GM19372 (cell line): ENCODE data around the gene FUBP1.
"Not testable (repeated sequence)": the region's sequence is repeated elsewhere in the genome, so short reads cannot be mapped to it uniquely, and the experiment has no call there.

Source experiments
- ATAC-seq: cut with Tn5 transposase; IDR thresholded peaks from one replicate; pipeline ENCODE4 v1.9.1; 2021; ENCODE audit warnings: mild to moderate bottlenecking, low read depth, moderate library complexity; ENCODE audit not compliant: unreplicated experiment

Gene FUBP1

GRCh38 chr1:77978969-77979876 lies at the start of gene FUBP1:
Gene FUBP1, minus strand, starts transcription at chr1:77979072. Its CDS starts 68 bp downstream, at chr1:77979004.
- ATAC-seq, result peak; percentile 73

GRCh38 chr1:78021134-78021533 lies 42.3 kb upstream of the FUBP1 start:
- ATAC-seq, result not testable (repeated sequence)

- ATAC-seq, result no peak
Observed at GRCh38 chr1:78019024-78019423, 40.2 kb upstream of the FUBP1 start.

- no peak for ATAC-seq
Observed at GRCh38 chr1:78015148-78015547, 36.3 kb upstream of the FUBP1 start.

- ATAC-seq, result no peak
Observed at GRCh38 chr1:78011050-78011449, 32.2 kb upstream of the FUBP1 start.

GRCh38 chr1:78009836-78010235 lies 31.0 kb upstream of the FUBP1 start:
- ATAC-seq, result no peak

- no peak for ATAC-seq
Observed at GRCh38 chr1:78009276-78009675, 30.4 kb upstream of the FUBP1 start.

GRCh38 chr1:78007677-78008341 lies 28.9 kb upstream of the FUBP1 start:
- ATAC-seq, result no peak

GRCh38 chr1:78006521-78006920 lies 27.6 kb upstream of the FUBP1 start:
- ATAC-seq, result no peak

GRCh38 chr1:78005755-78006154 lies 26.9 kb upstream of the FUBP1 start:
- no peak for ATAC-seq

- no peak for ATAC-seq
Observed at GRCh38 chr1:78005448-78005722, 26.5 kb upstream of the FUBP1 start.

GRCh38 chr1:78004719-78005447 lies 26.0 kb upstream of the FUBP1 start, which contains the start of gene DNAJB4:
Gene DNAJB4, plus strand, starts transcription at chr1:78004939. Its CDS starts 172 bp downstream, at chr1:78005111.
- ATAC-seq, result peak; percentile 97

GRCh38 chr1:78003882-78004718 lies 25.2 kb upstream of the FUBP1 start:
- peak; percentile 46 for ATAC-seq

GRCh38 chr1:78003070-78003746 lies 24.3 kb upstream of the FUBP1 start:
- ATAC-seq, result no peak

- not testable (repeated sequence) for ATAC-seq
Observed at GRCh38 chr1:78000536-78000935, 21.7 kb upstream of the FUBP1 start.

GRCh38 chr1:77996734-77997133 lies 17.9 kb upstream of the FUBP1 start:
- ATAC-seq, result no peak

GRCh38 chr1:77994117-77994705 lies 15.3 kb upstream of the FUBP1 start:
- ATAC-seq, result no peak

GRCh38 chr1:77991638-77992037 lies 12.8 kb upstream of the FUBP1 start:
- ATAC-seq, result no peak

- ATAC-seq, result no peak
Observed at GRCh38 chr1:77990629-77991204, 11.8 kb upstream of the FUBP1 start.
